HG03139 (cell line): Measurements from ENCODE around the gene PRKAA2.

Experiments
- ATAC-seq: cut with Tn5 transposase; IDR thresholded peaks from one replicate; pipeline ENCODE4 v1.9.1; 2021; ENCODE audit not compliant: unreplicated experiment

PRKAA2 gene

GRCh38 chr1:56712150-56712549 lies 67.0 kb downstream of the PRKAA2 start:
- no peak for ATAC-seq

- no peak for ATAC-seq
Measured at GRCh38 chr1:56713112-56713511, 68.0 kb downstream of the PRKAA2 start.

GRCh38 chr1:56715156-56715555 lies 70.0 kb downstream of the PRKAA2 start:
- ATAC-seq = no peak

GRCh38 chr1:56719171-56719570 lies 74.1 kb downstream of the PRKAA2 start:
- no peak for ATAC-seq

- ATAC-seq = no peak
Measured at GRCh38 chr1:56726706-56727105, 81.6 kb downstream of the PRKAA2 start.

- no peak for ATAC-seq
Measured at GRCh38 chr1:56728964-56729363, 83.8 kb downstream of the PRKAA2 start.

GRCh38 chr1:56745231-56745630 lies 100.1 kb downstream of the PRKAA2 start:
- ATAC-seq = no peak

GRCh38 chr1:56754708-56755479 lies 109.8 kb downstream of the PRKAA2 start:
- ATAC-seq = no peak

- no peak for ATAC-seq
Measured at GRCh38 chr1:56755911-56756310, 110.8 kb downstream of the PRKAA2 start.

- no peak for ATAC-seq
Measured at GRCh38 chr1:56758135-56758534, 113.0 kb downstream of the PRKAA2 start.

GRCh38 chr1:56758794-56759193 lies 113.7 kb downstream of the PRKAA2 start:
- no peak for ATAC-seq
